ENCODE data around the gene ST6GALNAC4. TPM values are rescaled to one million over a fixed set of nuclear protein-coding genes. Genes with fewer than 3 reads are reported as not detected.

The ST6GALNAC4 gene
- total and polyA plus RNA-seq, 10 of the 15 experiments (the other 5 are each of a cell fraction or from before 2014, with no cell fraction given): 4.2 to 63.2 (median 35.2) TPM

- SMC1A ChIA-PET (ENCODE audit: uncharacterized antibody, unreplicated experiment): no interaction called here
- POLR2A ChIA-PET: no interaction called here
- in situ Hi-C loops (cut with MboI) (no loop called here), intact Hi-C loops (cut with micrococcal nuclease; ENCODE audit: unreplicated experiment) (no loop called here)
- Histone ChIP-seq H2AFZ (ENCODE audit: control insufficient read depth, low read depth, low read length) (no peak overlapping the region), H3K9ac (ENCODE audit: control insufficient read depth, insufficient read depth, low read length) (no peak overlapping the region), H3K79me2 (ENCODE audit: control insufficient read depth, insufficient read depth, low read length) (no peaks in the 10 kb centered on the region), H4K20me1 (ENCODE audit: control insufficient read depth, insufficient read depth) (no peaks in the 10 kb centered on the region), H3K27me3 (replicated peaks in 1 of 2; ENCODE audit: control insufficient read depth in 2 of 2, insufficient read depth in 2 of 2, low read length in 1 of 2) (no peaks in the 10 kb centered on the region; a peak in 1 of 4 replicates), H3K4me1 (ENCODE audit: control insufficient read depth, insufficient read depth, low read length) (peaks cover 5% of the 10 kb centered on the region; the same call in 1 of the 2 replicates), H3K4me3 (no peak overlapping the region), H3K27ac (ENCODE audit: control insufficient read depth, insufficient read depth) (no peak overlapping the region), H3K9me3 (replicated peaks; ENCODE audit: control insufficient read depth, insufficient read depth, low read length) (no peaks in the 10 kb centered on the region), H3K4me2 (ENCODE audit: control insufficient read depth, insufficient read depth) (no peak overlapping the region), H3K36me3 (ENCODE audit: control insufficient read depth in 2 of 2, insufficient read depth in 2 of 2, low read length in 1 of 2) (no peaks in the 10 kb centered on the region)
- TF ChIP-seq NR2F1 (conservative IDR thresholded peaks at IDR 0.05) (no peak), ZNF274 (IDR thresholded peaks at IDR 0.05; ENCODE audit: insufficient read depth, insufficient read length) (no peak), WRNIP1 (IDR thresholded peaks at IDR 0.05; ENCODE audit: borderline replicate concordance, low read depth, low read length) (no peak), CEBPB (IDR thresholded peaks at IDR 0.05; ENCODE audit: borderline replicate concordance in 1 of 2, low read depth in 2 of 2, low read length in 2 of 2) (no peak), RCOR1 (conservative IDR thresholded peaks at IDR 0.05; ENCODE audit: low read depth, low read length) (no peak), ZBTB40 (IDR thresholded peaks at IDR 0.05; ENCODE audit: borderline replicate concordance) (no peak), SMC3 (IDR thresholded peaks at IDR 0.05; ENCODE audit: borderline replicate concordance, low read length) (no peak)
- 61% methylated on average over 10 of the region's 14 CpGs for WGBS (ENCODE audit: insufficient coverage, insufficient replicate concordance, low lambda C conversion rate, missing lambda C conversion rate)
- no TSS peak for BruUV-seq (replicated peaks)
- CTCF ChIA-PET: interaction anchor here (0.9 kb wide), 1 partner anchor 141 kb away, joined by 3 read pairs; the partner anchor contains the start of gene TOR2A
- no peak for ATAC-seq
- no peak for FAIRE-seq
- DNase-seq (ENCODE audit: low read depth, low spot score): no peak
- RAD21 ChIA-PET (ENCODE audit: unreplicated experiment): no interaction called here
Measured at GRCh38 chr9:127876026-127876763, 40.6 kb downstream of the ST6GALNAC4 start.
